Heart left ventricle (tissue), 13 donors: Measurements from ENCODE around the gene P2RY8.

Source experiments
- CTCF ChIP-seq, 12 donors: fragments of 200-600 bp; sonication (generic) in 4 of 12; IDR thresholded peaks; one replicate each; pipeline versions ENCODE4 v1.5.0 to v1.8.0; 2018 to 2022; ENCODE audit warnings: antibody characterized with exemption in 12 of 12, mild to moderate bottlenecking in 5 of 12
- POLR2A ChIP-seq, 2 donors: fragments of 450-650 bp; IDR thresholded peaks; one replicate each; pipeline ENCODE4 v1.6.1; 2017; ENCODE audit warnings: antibody characterized with exemption in 2 of 2, mild to moderate bottlenecking in 2 of 2, moderate library complexity in 2 of 2
- donor health status: ischemic (EF 13 %, LVEDD 7.1; RV severe dilation, severe dysfunction).
- donor health status: DM: no; HTN: yes; CAD: no.
- donor health status: DM: no; HTN: no; CAD: no.
- donor health status: ischemic (EF 25% LVEDD 6.9; RV normal size, moderate dysfunction).
- donor health status: ischemic (EF 25% LVEDD 5.7; RV mildly dilated, moderate dysfunction).
- donor health status: ischemic (EF 35%, LVEDD 5.7; RV mildly dilated, moderate dysfunction).
- donor health status: nonischemic (EF 11% LVEDD 7.7; RV severe dilation, severe dysfunction).
- donor health status: DM: yes; HTN: yes; CAD: no.
- donor health status: PGD.
- donor health status: ischemic (EF 29% LVEDD 5.4; RV normal size, mild dysfunction).
- donor health status: nonischemic (EF 23%, LVEDD 6.1; RV moderate dilation, normal function).

GRCh38 chrX:1493877-1494510 lies 43.0 kb downstream of the P2RY8 start:
- TF ChIP-seq CTCF (IDR thresholded peaks at IDR 0.05) (no peak), POLR2A (IDR thresholded peaks at IDR 0.05) (no peak)
